HG02885 (cell line): ENCODE measurements around the gene CES2.

Experiments
- ATAC-seq: cut with Tn5 transposase; IDR thresholded peaks from one replicate; pipeline ENCODE4 v1.9.1; 2021; ENCODE audit warnings: mild to moderate bottlenecking; ENCODE audit not compliant: unreplicated experiment, poor library complexity

CES2 gene

GRCh38 chr16:66918355-66918754 lies 17.0 kb upstream of the CES2 start:
- no peak for ATAC-seq

GRCh38 chr16:66918803-66919568 lies 16.3 kb upstream of the CES2 start, which contains the start of gene CDH16:
Gene CDH16, minus strand, starts transcription at chr16:66918885. Its CDS starts 820 bp downstream, at chr16:66918065.
- ATAC-seq = no peak

GRCh38 chr16:66919569-66920298 lies 15.6 kb upstream of the CES2 start:
- ATAC-seq = no peak

- ATAC-seq = no peak
These were observed 15.1 kb upstream of the CES2 start for GRCh38 chr16:66920299-66920590.

GRCh38 chr16:66920924-66921680 lies 14.2 kb upstream of the CES2 start:
- ATAC-seq = no peak

GRCh38 chr16:66921729-66922450 lies 13.4 kb upstream of the CES2 start:
- ATAC-seq = no peak

- ATAC-seq = no peak
These were observed 12.0 kb upstream of the CES2 start for GRCh38 chr16:66923247-66923731.

GRCh38 chr16:66923866-66924265 lies 11.4 kb upstream of the CES2 start:
- no peak for ATAC-seq

- ATAC-seq = peak; percentile 50
These were observed 10.6 kb upstream of the CES2 start for GRCh38 chr16:66924527-66925321.

GRCh38 chr16:66925322-66925840 lies 9.9 kb upstream of the CES2 start, which contains the start of gene RRAD:
Gene RRAD, minus strand, starts transcription at chr16:66925535. Its CDS starts 356 bp downstream, at chr16:66925179.
- ATAC-seq = peak; percentile 24

- ATAC-seq = no peak
These were observed 9.0 kb upstream of the CES2 start for GRCh38 chr16:66926171-66926947.

- no peak for ATAC-seq
These were observed 8.3 kb upstream of the CES2 start for GRCh38 chr16:66926961-66927436.

- no peak for ATAC-seq
These were observed 7.2 kb upstream of the CES2 start for GRCh38 chr16:66927918-66928649.

GRCh38 chr16:66928702-66929388 lies 6.5 kb upstream of the CES2 start:
- no peak for ATAC-seq

- ATAC-seq = no peak
These were observed 5.1 kb upstream of the CES2 start for GRCh38 chr16:66930189-66930588.

GRCh38 chr16:66931665-66932064 lies 3.7 kb upstream of the CES2 start:
- no peak for ATAC-seq

GRCh38 chr16:66932076-66932475 lies 3.2 kb upstream of the CES2 start:
- no peak for ATAC-seq
